ENCODE data around the gene PTPRG.

DNA sequence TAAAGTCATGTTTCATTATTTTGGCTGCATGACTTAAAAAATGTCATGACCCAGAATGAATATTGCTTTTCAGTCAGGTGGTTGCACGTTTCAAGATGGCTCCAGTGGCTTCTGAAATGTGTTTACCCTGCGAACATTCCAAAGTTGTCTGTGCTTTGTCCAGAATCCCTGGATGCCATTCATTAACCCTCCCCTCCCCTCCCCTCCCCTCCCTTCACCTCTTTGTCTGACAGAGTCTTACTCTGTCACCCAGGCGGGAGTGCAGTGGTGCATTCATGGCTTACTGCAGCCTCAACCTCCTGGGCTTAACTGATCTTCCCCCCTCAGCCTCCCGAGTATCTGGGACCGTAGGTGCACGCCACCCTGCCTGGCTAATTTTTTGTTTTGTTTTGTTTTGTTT, 308.0 kb downstream of the PTPRG start:
- TF ChIP-seq CTCF (IDR thresholded peaks at IDR 0.05): no peak
- TF ChIP-seq POLR2A (IDR thresholded peaks at IDR 0.05): no peak
